Esophagus squamous epithelium (tissue), 5 donors: ENCODE results near the gene SIGLEC12. TPM values are rescaled to one million over a fixed set of nuclear protein-coding genes. Genes with fewer than 3 reads are reported as not detected.
"Not testable (repeated sequence)": the region's sequence is repeated elsewhere in the genome, so short reads cannot be mapped to it uniquely, and the experiment has no call there.

Experiments used
- DNase-seq: peaks from one replicate; lab custom pipeline; 2025; lab: John Stamatoyannopoulos, UW
- H3K27ac ChIP-seq, 4 donors: fragments of 200-600 bp; sonication (generic); one replicate each; pipeline ENCODE4 v1.5.1; 2016 to 2019; ENCODE audit warnings: mild to moderate bottlenecking in 1 of 4
- H3K27me3 ChIP-seq, 4 donors: fragments of 200-600 bp; sonication (generic); 1 replicate in 3 of 4; 2 replicates in 1 of 4; pipeline versions ENCODE4 v1.5.1 to v1.6.0; 2017 to 2021; ENCODE audit warnings: antibody characterized with exemption in 1 of 4
- H3K36me3 ChIP-seq, 3 donors: fragments of 200-600 bp; sonication (generic); one replicate each; pipeline ENCODE4 v1.5.1; 2016 to 2019
- H3K4me1 ChIP-seq, 3 donors: fragments of 200-600 bp; sonication (generic); one replicate each; pipeline ENCODE4 v1.5.1; 2017 to 2019
- H3K4me3 ChIP-seq, 4 donors: fragments of 200-600 bp; sonication (generic); 1 replicate in 3 of 4; 2 replicates in 1 of 4; pipeline ENCODE4 v1.5.1; 2016 to 2019; ENCODE audit warnings: mild to moderate bottlenecking in 2 of 4, moderate library complexity in 1 of 4
- H3K9me3 ChIP-seq, 3 donors: fragments of 200-600 bp; sonication (generic); one replicate each; pipeline ENCODE4 v1.5.1; 2016 to 2019
- CTCF ChIP-seq, 6 experiments: fragments of 450-650 bp in 4 of 6; fragments of 200-600 bp in 2 of 6; sonication (generic) in 2 of 6; IDR thresholded peaks; one replicate each; pipeline ENCODE4 v1.5.1; 2016 to 2019; ENCODE audit warnings: antibody characterized with exemption in 6 of 6, mild to moderate bottlenecking in 4 of 6, moderate library complexity in 4 of 6
- POLR2A ChIP-seq, 4 donors: fragments of 450-650 bp; IDR thresholded peaks; one replicate each; pipeline ENCODE4 v1.6.1; 2017; ENCODE audit warnings: antibody characterized with exemption in 4 of 4, mild to moderate bottlenecking in 4 of 4, moderate library complexity in 3 of 4
- WGBS, 2 donors: methylation state at CpG; one replicate each; pipeline ENCODE4 v1.1.5; 2018; 5-methylcytosine and 5-hydroxymethylcytosine counted together
- intact Hi-C: fragments of 100-400 bp; cut with DNase I; formaldehyde crosslinking; loops from one replicate; pipeline ENCODE4 v1.15.0; 2022
- total RNA-seq, 4 donors: library from RNA; depleted of rRNA; stranded (reverse); fragments of >200 nt; gene quantifications; one replicate each; pipeline ENCODE4 v1.1.0, GENCODE V29; 2016
- donor health status: DM: yes; HTN: yes; CAD: no.

SIGLEC12 gene
- total RNA-seq, 4 donors from 2014 or later = 0.22 to 0.91 TPM; not detected in 2

- Histone ChIP-seq H3K4me3 (no peak overlapping the region), H3K27me3 (peaks cover 0 to 23% (median 0%) of the 10 kb centered on the region in 4 donors), H3K9me3 (no peaks in the 10 kb centered on the region), H3K36me3 (no peaks in the 10 kb centered on the region), H3K27ac (no peak overlapping the region), H3K4me1 (no peaks in the 10 kb centered on the region)
- TF ChIP-seq CTCF (IDR thresholded peaks at IDR 0.05) (no peak), POLR2A (IDR thresholded peaks at IDR 0.05) (no peak)
- no peak for DNase-seq
- WGBS, 2 donors = 28 to 37% methylated on average over 3 of the region's 3 CpGs
- intact Hi-C loops = no loop called here
Measured at GRCh38 chr19:51507192-51507591, 5.6 kb upstream of the SIGLEC12 start.

- Histone ChIP-seq H3K27me3 (peaks cover 0 to 16% (median 0%) of the 10 kb centered on the region in 4 donors), H3K36me3 (no peaks in the 10 kb centered on the region), H3K4me1 (no peaks in the 10 kb centered on the region), H3K9me3 (no peaks in the 10 kb centered on the region), H3K27ac (no peak overlapping the region), H3K4me3 (no peak overlapping the region)
- DNase-seq = no peak
- intact Hi-C loops = no loop called here
- TF ChIP-seq POLR2A (IDR thresholded peaks at IDR 0.05) (no peak), CTCF (IDR thresholded peaks at IDR 0.05) (no peak)
- WGBS, 2 donors = 28% methylated on average over 3 of the region's 3 CpGs
Measured at GRCh38 chr19:51505904-51506303, 4.3 kb upstream of the SIGLEC12 start.

- intact Hi-C loops = no loop called here
Measured at GRCh38 chr19:51503896-51504295, 2.3 kb upstream of the SIGLEC12 start.

GRCh38 chr19:51503286-51503817, 1.8 kb upstream of the SIGLEC12 start:
- DNase-seq = no peak
- Histone ChIP-seq H3K9me3 (no peaks in the 10 kb centered on the region), H3K4me1 (no peaks in the 10 kb centered on the region), H3K27ac (no peak overlapping the region), H3K36me3 (no peaks in the 10 kb centered on the region), H3K4me3 (no peak overlapping the region), H3K27me3 (peaks cover 0 to 13% (median 0%) of the 10 kb centered on the region in 4 donors)
- intact Hi-C loops = no loop called here
- no peak for TF ChIP-seq CTCF (IDR thresholded peaks at IDR 0.05)
- no peak for TF ChIP-seq POLR2A (IDR thresholded peaks at IDR 0.05)
- 61 to 66% methylated on average over 3 to 5 of the region's 5 CpGs for WGBS, 2 donors

More at GRCh38 chr19:51503896-51504295, 2.3 kb upstream of the SIGLEC12 start:
- Histone ChIP-seq H3K36me3 (no peaks in the 10 kb centered on the region), H3K4me3 (no peak overlapping the region), H3K27ac (no peak overlapping the region), H3K4me1 (no peaks in the 10 kb centered on the region), H3K9me3 (no peaks in the 10 kb centered on the region), H3K27me3 (peaks cover 0 to 13% (median 0%) of the 10 kb centered on the region in 4 donors)
- TF ChIP-seq POLR2A (IDR thresholded peaks at IDR 0.05) = no peak
- TF ChIP-seq CTCF (IDR thresholded peaks at IDR 0.05) = no peak
- 35 to 43% methylated on average over 3 of the region's 3 CpGs for WGBS, 2 donors
- DNase-seq = no peak

- 34 to 48% methylated on average over 5 to 7 of the region's 8 CpGs for WGBS, 2 donors
- H3K36me3 ChIP-seq, H3K4me1 ChIP-seq, H3K4me3 ChIP-seq, DNase-seq, H3K27ac ChIP-seq, H3K9me3 ChIP-seq, intact Hi-C loops: not testable (repeated sequence)
- H3K27me3 ChIP-seq = peaks cover 0 to 13% (median 0%) of the 10 kb centered on the region in 4 donors
Measured at GRCh38 chr19:51500931-51501330, 669 bp downstream of the SIGLEC12 start.
